Trophoblast cell (in vitro differentiated cells and primary cell): ENCODE results near the gene MAGEA12. TPM values are rescaled to one million over a fixed set of nuclear protein-coding genes. Genes with fewer than 3 reads are reported as not detected.
"Not testable (repeated sequence)": the region's sequence is repeated elsewhere in the genome, so short reads cannot be mapped to it uniquely, and the experiment has no call there.

Experiments used
- DNase-seq, 2 donors: peaks; one replicate each; pipeline ENCODE4 v3.0.0-alpha.2; 2016
- H2AFZ ChIP-seq: 2 replicates; pipeline ENCODE4 v1.6.1; 2013; ENCODE audit warnings: low read length, moderate library complexity, mild to moderate bottlenecking; ENCODE audit not compliant: insufficient read depth, poor library complexity
- H2AK5ac ChIP-seq: 2 replicates; pipeline ENCODE4 v1.6.1; 2013; ENCODE audit warnings: mild to moderate bottlenecking, low read length
- H2BK120ac ChIP-seq: 2 replicates; pipeline ENCODE4 v1.6.1; 2013; ENCODE audit warnings: low read length, mild to moderate bottlenecking, moderate library complexity; ENCODE audit not compliant: insufficient read depth, poor library complexity
- H2BK12ac ChIP-seq: 2 replicates; pipeline ENCODE4 v1.6.1; 2013; ENCODE audit warnings: mild to moderate bottlenecking, low read length, moderate library complexity
- H2BK5ac ChIP-seq: 2 replicates; pipeline ENCODE4 v1.6.1; 2013; ENCODE audit warnings: low read length, low read depth, moderate library complexity, mild to moderate bottlenecking; ENCODE audit not compliant: poor library complexity
- H3K14ac ChIP-seq: 2 replicates; pipeline ENCODE4 v1.6.1; 2013; ENCODE audit warnings: mild to moderate bottlenecking, low read length
- H3K18ac ChIP-seq: 2 replicates; pipeline ENCODE4 v1.6.1; 2013; ENCODE audit warnings: mild to moderate bottlenecking, low read length
- H3K23ac ChIP-seq: 2 replicates; pipeline ENCODE4 v1.6.1; 2013; ENCODE audit warnings: low read length
- H3K27ac ChIP-seq: 2 replicates; pipeline ENCODE4 v1.5.1; 2013; ENCODE audit warnings: low read depth, mild to moderate bottlenecking, inconsistent platforms, low read length, moderate library complexity
- H3K27me3 ChIP-seq: 2 replicates; pipeline ENCODE4 v1.6.1; 2013; ENCODE audit warnings: inconsistent platforms, mild to moderate bottlenecking, low read length, moderate library complexity; ENCODE audit not compliant: insufficient read depth
- H3K36me3 ChIP-seq, 2 experiments: 1 replicate in 1 of 2; 2 replicates in 1 of 2; pipeline ENCODE4 v1.6.1; 2013; ENCODE audit warnings: low read length in 2 of 2, mild to moderate bottlenecking in 2 of 2, moderate library complexity in 1 of 2; ENCODE audit not compliant: insufficient read depth in 2 of 2, control insufficient read depth in 1 of 2
- H3K4ac ChIP-seq: 2 replicates; pipeline ENCODE4 v1.6.1; 2013; ENCODE audit warnings: low read depth, mild to moderate bottlenecking, low read length, moderate library complexity
- H3K4me1 ChIP-seq, 2 experiments: 1 replicate in 1 of 2; 2 replicates in 1 of 2; pipeline ENCODE4 v1.6.1; 2013; ENCODE audit warnings: low read length in 2 of 2, mild to moderate bottlenecking in 2 of 2, moderate library complexity in 1 of 2; ENCODE audit not compliant: insufficient read depth in 2 of 2, control insufficient read depth in 1 of 2
- H3K4me2 ChIP-seq: 2 replicates; pipeline ENCODE4 v1.6.1; 2013; ENCODE audit warnings: inconsistent platforms, mild to moderate bottlenecking, low read length, moderate library complexity
- H3K4me3 ChIP-seq: 2 replicates; pipeline ENCODE4 v1.5.1; 2013; ENCODE audit warnings: mild to moderate bottlenecking, low read depth, low read length, inconsistent platforms
- H3K79me1 ChIP-seq: one replicate; pipeline ENCODE4 v1.6.1; 2013; ENCODE audit warnings: low read length
- H3K79me2 ChIP-seq: 2 replicates; pipeline ENCODE4 v1.6.1; 2013; ENCODE audit warnings: low read length, mild to moderate bottlenecking; ENCODE audit not compliant: control insufficient read depth, insufficient read depth, poor library complexity
- H3K9ac ChIP-seq: 2 replicates; pipeline ENCODE4 v1.6.1; 2013; ENCODE audit warnings: mild to moderate bottlenecking, low read length
- H3K9me3 ChIP-seq: 2 replicates; pipeline ENCODE4 v1.6.1; 2013; ENCODE audit warnings: low read depth, mild to moderate bottlenecking, control low read depth, inconsistent platforms, low read length; ENCODE audit not compliant: insufficient read depth
- H4K12ac ChIP-seq: 2 replicates; pipeline ENCODE4 v1.6.1; 2013; ENCODE audit warnings: low read depth, mild to moderate bottlenecking, low read length, moderate library complexity
- H4K8ac ChIP-seq: 2 replicates; pipeline ENCODE4 v1.6.1; 2013; ENCODE audit warnings: low read depth, mild to moderate bottlenecking, low read length, moderate library complexity
- H4K91ac ChIP-seq: one replicate; pipeline ENCODE4 v1.6.1; 2013; ENCODE audit warnings: low read depth, mild to moderate bottlenecking, low read length, moderate library complexity
- WGBS: extraction: QIAGEN DNeasy Blood & Tissue Kit; methylation state at CpG from one replicate; pipeline ENCODE4 v1.1.7; 2013; ENCODE audit warnings: missing lambda C conversion rate; ENCODE audit not compliant: insufficient read length, insufficient coverage; ENCODE audit errors: extremely low coverage; 5-methylcytosine and 5-hydroxymethylcytosine counted together
- polyA plus RNA-seq: library from polyadenylated mRNA; stranded (reverse); fragments of 200-250 nt; gene quantifications from 2 replicates; pipeline ENCODE4 v1.2.3, GENCODE V29; 2013

The MAGEA12 gene, protein sequence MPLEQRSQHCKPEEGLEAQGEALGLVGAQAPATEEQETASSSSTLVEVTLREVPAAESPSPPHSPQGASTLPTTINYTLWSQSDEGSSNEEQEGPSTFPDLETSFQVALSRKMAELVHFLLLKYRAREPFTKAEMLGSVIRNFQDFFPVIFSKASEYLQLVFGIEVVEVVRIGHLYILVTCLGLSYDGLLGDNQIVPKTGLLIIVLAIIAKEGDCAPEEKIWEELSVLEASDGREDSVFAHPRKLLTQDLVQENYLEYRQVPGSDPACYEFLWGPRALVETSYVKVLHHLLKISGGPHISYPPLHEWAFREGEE
- not detected in 2 replicates for polyA plus RNA-seq

GRCh38 chrX:152733261-152733975, at the start of gene MAGEA12, which contains the start of gene CSAG1:
Gene MAGEA12, plus strand, starts transcription at chrX:152733757. Its CDS starts 2,405 bp downstream, at chrX:152736162.
Gene CSAG1, minus strand, starts transcription at chrX:152733721. Its CDS starts 1,261 bp downstream, at chrX:152732460.
- WGBS, result no CpG with 5 or more reads among the region's 21 CpGs
- Histone ChIP-seq H3K14ac (no peak within 1 kb of the TSS), H2BK5ac (no peak within 1 kb of the TSS), H3K4ac (no peak within 1 kb of the TSS), H3K9me3 (no peaks in the 10 kb centered on the region), H3K4me1 (no peaks in the 10 kb centered on the region), H3K4me2 (no peak within 1 kb of the TSS), H3K79me2 (no peaks in the 10 kb centered on the region), H3K79me1 (no peaks in the 10 kb centered on the region), H4K91ac (no peak within 1 kb of the TSS), H3K36me3 (no peaks in the 10 kb centered on the region), H2AK5ac (no peak within 1 kb of the TSS), H3K9ac (no peak within 1 kb of the TSS), H3K27me3 (no peaks in the 10 kb centered on the region), H3K27ac (no peak within 1 kb of the TSS), H3K23ac (no peak within 1 kb of the TSS), H2BK12ac (no peak within 1 kb of the TSS), H4K12ac (no peak within 1 kb of the TSS), H4K8ac (no peak within 1 kb of the TSS), H2BK120ac (no peak within 1 kb of the TSS), H2AFZ (no peak within 1 kb of the TSS), H3K18ac (no peak within 1 kb of the TSS), H3K4me3 (no peak within 1 kb of the TSS)
- DNase-seq, result no peak

DNA sequence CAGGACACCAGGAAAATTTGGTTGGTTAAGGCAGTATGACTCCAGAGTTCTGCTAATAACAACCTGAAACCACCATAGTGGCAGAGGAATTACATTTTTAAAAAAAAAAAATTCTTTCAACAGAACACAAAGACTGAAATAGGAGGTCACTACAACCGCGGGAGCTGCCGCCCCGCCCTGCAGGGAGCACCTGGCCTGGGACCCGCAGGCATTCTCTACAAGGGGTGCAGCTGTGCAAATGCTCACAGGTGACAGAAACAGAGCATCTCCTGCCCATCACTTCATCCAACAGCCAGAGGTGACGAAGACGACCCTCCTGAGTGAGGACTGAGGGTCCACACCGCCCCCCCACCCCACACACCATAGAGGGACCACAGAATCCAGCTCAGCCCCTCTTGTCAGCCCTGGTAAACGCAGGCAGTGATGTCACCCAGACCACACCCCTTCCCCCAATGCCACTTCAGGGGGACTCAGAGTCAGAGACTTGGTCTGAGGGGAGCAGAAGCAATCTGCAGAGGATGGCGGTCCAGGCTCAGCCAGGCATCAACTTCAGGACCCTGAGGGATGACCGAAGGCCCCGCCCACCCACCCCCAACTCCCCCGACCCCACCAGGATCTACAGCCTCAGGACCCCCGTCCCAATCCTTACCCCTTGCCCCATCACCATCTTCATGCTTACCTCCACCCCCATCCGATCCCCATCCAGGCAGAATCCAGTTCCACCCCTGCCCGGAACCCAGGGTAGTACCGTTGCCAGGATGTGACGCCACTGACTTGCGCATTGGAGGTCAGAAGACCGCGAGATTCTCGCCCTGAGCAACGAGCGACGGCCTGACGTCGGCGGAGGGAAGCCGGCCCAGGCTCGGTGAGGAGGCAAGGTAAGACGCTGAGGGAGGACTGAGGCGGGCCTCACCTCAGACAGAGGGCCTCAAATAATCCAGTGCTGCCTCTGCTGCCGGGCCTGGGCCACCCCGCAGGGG, 35.3 kb upstream of the MAGEA12 start, which contains the start of gene MAGEA3:
TSS of gene MAGEA3 (plus strand) at position 843 of the 980 bp plus-strand sequence. CDS start 2,039 bp downstream, outside the sequence.
- H3K79me2 ChIP-seq, H2AK5ac ChIP-seq, DNase-seq, H2AFZ ChIP-seq, H2BK5ac ChIP-seq, H4K91ac ChIP-seq, H2BK120ac ChIP-seq, H3K36me3 ChIP-seq, H3K4ac ChIP-seq, H4K12ac ChIP-seq, H3K14ac ChIP-seq, H3K4me1 ChIP-seq, H3K27me3 ChIP-seq, H4K8ac ChIP-seq, H3K79me1 ChIP-seq, H3K23ac ChIP-seq, H3K18ac ChIP-seq, H3K27ac ChIP-seq, H3K9ac ChIP-seq, H3K9me3 ChIP-seq, H3K4me2 ChIP-seq, H2BK12ac ChIP-seq, H3K4me3 ChIP-seq: not testable (repeated sequence)
- no CpG with 5 or more reads among the region's 34 CpGs for WGBS

DNA sequence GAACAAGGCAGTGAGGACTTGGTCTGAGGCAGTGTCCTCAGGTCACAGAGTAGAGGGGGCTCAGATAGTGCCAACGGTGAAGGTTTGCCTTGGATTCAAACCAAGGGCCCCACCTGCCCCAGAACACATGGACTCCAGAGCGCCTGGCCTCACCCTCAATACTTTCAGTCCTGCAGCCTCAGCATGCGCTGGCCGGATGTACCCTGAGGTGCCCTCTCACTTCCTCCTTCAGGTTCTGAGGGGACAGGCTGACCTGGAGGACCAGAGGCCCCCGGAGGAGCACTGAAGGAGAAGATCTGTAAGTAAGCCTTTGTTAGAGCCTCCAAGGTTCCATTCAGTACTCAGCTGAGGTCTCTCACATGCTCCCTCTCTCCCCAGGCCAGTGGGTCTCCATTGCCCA, 33.2 kb upstream of the MAGEA12 start:
- H3K18ac ChIP-seq, H3K4ac ChIP-seq, H3K36me3 ChIP-seq, H3K23ac ChIP-seq, H4K91ac ChIP-seq, DNase-seq, H2BK120ac ChIP-seq, H3K27me3 ChIP-seq, H3K14ac ChIP-seq, H3K9ac ChIP-seq, H3K4me2 ChIP-seq, H2AFZ ChIP-seq, H3K9me3 ChIP-seq, H2AK5ac ChIP-seq, H2BK12ac ChIP-seq, H2BK5ac ChIP-seq, H3K79me1 ChIP-seq, H4K8ac ChIP-seq, H4K12ac ChIP-seq, H3K4me1 ChIP-seq, H3K27ac ChIP-seq, H3K79me2 ChIP-seq, H3K4me3 ChIP-seq: not testable (repeated sequence)
- WGBS, result no CpG with 5 or more reads among the region's 5 CpGs

GRCh38 chrX:152706500-152706899, 27.1 kb upstream of the MAGEA12 start:
- H3K4me2 ChIP-seq, H2BK5ac ChIP-seq, H3K9me3 ChIP-seq, H3K4me3 ChIP-seq, H3K4ac ChIP-seq, H3K36me3 ChIP-seq, H4K12ac ChIP-seq, H2BK120ac ChIP-seq, H3K79me1 ChIP-seq, H3K9ac ChIP-seq, H4K91ac ChIP-seq, H3K18ac ChIP-seq, DNase-seq, H3K14ac ChIP-seq, H3K23ac ChIP-seq, H3K27ac ChIP-seq, H3K27me3 ChIP-seq, H4K8ac ChIP-seq, H3K79me2 ChIP-seq, H2AK5ac ChIP-seq, H3K4me1 ChIP-seq, H2BK12ac ChIP-seq, H2AFZ ChIP-seq: not testable (repeated sequence)
- no CpG with 5 or more reads among the region's 7 CpGs for WGBS
